GM21619 (cell line): Measurements from ENCODE around the gene IDI1.
A peak's percentile ranks its signal among the peaks of the same experiment; 100 is the strongest.
"Not testable (repeated sequence)": the region's sequence is repeated elsewhere in the genome, so short reads cannot be mapped to it uniquely, and the experiment has no call there.

ENCODE experiments used
- ATAC-seq: cut with Tn5 transposase; IDR thresholded peaks from one replicate; pipeline ENCODE4 v1.9.1; 2021; ENCODE audit not compliant: unreplicated experiment

Gene IDI1

GRCh38 chr10:1048732-1049424 is at the start of gene IDI1:
IDI1 (minus strand) TSS chr10:1049119; CDS start chr10:1049003, 116 bp downstream.
- peak; percentile 79 for ATAC-seq

- ATAC-seq: no peak
These were observed 48.5 kb upstream of the IDI1 start for GRCh38 chr10:1097436-1097835.

- ATAC-seq: no peak
These were observed 47.5 kb upstream of the IDI1 start for GRCh38 chr10:1096287-1096889.

GRCh38 chr10:1095498-1095897 is 46.6 kb upstream of the IDI1 start:
- no peak for ATAC-seq

- no peak for ATAC-seq
These were observed 45.5 kb upstream of the IDI1 start for GRCh38 chr10:1094112-1095057.

GRCh38 chr10:1093696-1094095 is 44.8 kb upstream of the IDI1 start:
- ATAC-seq: no peak

- no peak for ATAC-seq
These were observed 41.8 kb upstream of the IDI1 start for GRCh38 chr10:1090696-1091095.

- ATAC-seq: no peak
These were observed 40.2 kb upstream of the IDI1 start for GRCh38 chr10:1089017-1089689.

GRCh38 chr10:1086787-1087186 is 37.9 kb upstream of the IDI1 start:
- no peak for ATAC-seq

- no peak for ATAC-seq
These were observed 36.3 kb upstream of the IDI1 start for GRCh38 chr10:1085258-1085657.

GRCh38 chr10:1084011-1084950 is 35.4 kb upstream of the IDI1 start:
- no peak for ATAC-seq

- no peak for ATAC-seq
These were observed 34.7 kb upstream of the IDI1 start for GRCh38 chr10:1083581-1083980.

GRCh38 chr10:1078668-1079067 is 29.7 kb upstream of the IDI1 start:
- no peak for ATAC-seq

GRCh38 chr10:1074748-1075308 is 25.9 kb upstream of the IDI1 start:
- ATAC-seq: no peak

GRCh38 chr10:1074052-1074747 is 25.3 kb upstream of the IDI1 start:
- ATAC-seq: no peak

- ATAC-seq: no peak
These were observed 22.0 kb upstream of the IDI1 start for GRCh38 chr10:1070919-1071318.

- no peak for ATAC-seq
These were observed 19.8 kb upstream of the IDI1 start for GRCh38 chr10:1068380-1069361.

GRCh38 chr10:1066734-1067133 is 17.8 kb upstream of the IDI1 start:
- not testable (repeated sequence) for ATAC-seq
